Psoas muscle (tissue), 8 donors: ENCODE data around the gene CYTH4. TPM values are rescaled to one million over a fixed set of nuclear protein-coding genes. Genes with fewer than 3 reads are reported as not detected.
A peak's percentile ranks its signal among the peaks of the same experiment; 100 is the strongest.

ENCODE experiments used
- ATAC-seq, 4 donors: fragments of 200-7000 bp; cut with Tn5 transposase; one replicate each; pipeline ENCODE4 v1.9.1; 2020; ENCODE audit warnings: moderate library complexity in 3 of 4, mild to moderate bottlenecking in 2 of 4
- DNase-seq, 2 donors: peaks; one replicate each; pipeline ENCODE4 v3.0.0-alpha.2; 2020
- H3K27ac ChIP-seq: fragments of 200-600 bp; one replicate; pipeline ENCODE4 v1.8.0; 2022
- H3K27me3 ChIP-seq, 3 donors: fragments of 200-600 bp in 1 of 3; one replicate each; pipeline versions ENCODE4 v1.6.1 to v1.8.0; 2013 to 2022; ENCODE audit warnings: low read length in 2 of 3, mild to moderate bottlenecking in 2 of 3, moderate library complexity in 1 of 3; ENCODE audit not compliant: insufficient read depth in 3 of 3
- H3K36me3 ChIP-seq, 2 donors: fragments of 200-600 bp in 1 of 2; one replicate each; pipeline versions ENCODE4 v1.6.1 to v1.8.0; 2013 to 2022; ENCODE audit warnings: low read depth in 1 of 2, mild to moderate bottlenecking in 1 of 2, moderate library complexity in 1 of 2; ENCODE audit not compliant: insufficient read depth in 1 of 2
- H3K4me1 ChIP-seq: fragments of 200-600 bp; one replicate; pipeline ENCODE4 v1.8.0; 2022
- H3K4me3 ChIP-seq: fragments of 200-600 bp; one replicate; pipeline ENCODE4 v1.8.0; 2022; ENCODE audit warnings: mild to moderate bottlenecking
- H3K9me3 ChIP-seq: fragments of 200-600 bp; one replicate; pipeline ENCODE4 v1.8.0; 2022
- whole genome bisulfite sequencing, 3 donors: extraction: QIAGEN DNeasy Blood & Tissue Kit; methylation state at CpG; one replicate each; pipeline versions ENCODE4 v1.1.6 to v1.1.7; 2013; 5-methylcytosine and 5-hydroxymethylcytosine counted together
- intact Hi-C, 2 donors: fragments of 100-400 bp; cut with DNase I; formaldehyde crosslinking; loops; one replicate each; pipeline versions ENCODE4 v1.11.0 to v1.14.2; 2022
- polyA plus RNA-seq, 3 donors: library from polyadenylated mRNA; stranded (reverse); fragments of 200-250 nt; gene quantifications; one replicate each; pipeline ENCODE4 v1.2.3, GENCODE V29; 2013
- total RNA-seq, 4 donors: library from RNA; stranded (reverse); fragmentation: NEBNext Ultra II Directional in 2 of 4; extraction: Animal tissue kit (Norgen Biotek cat#: 25700) in 2 of 4; gene quantifications; one replicate each; pipeline versions ENCODE4 v1.2.1 to v1.2.4, GENCODE V29; 2021 to 2023
- TF ChIP-seq, protein P1 (sequence below): fragments of 200-600 bp; IDR thresholded peaks from one replicate; pipeline ENCODE4 v1.8.0; 2022; ENCODE audit warnings: antibody characterized with exemption
- donor health status: healthy with polysubstance abuse.
- donor health status: DM: no; HTN: no; CAD: no; lungs with moderate emphysema.
- donor health status: Bipolar disorder and iron deficiency.
- donor health status: healthy.
- donor health status: DM: yes; HTN: yes; CAD: no.
- donor health status: DM: no; HTN: no; CAD: no.
- donor health status: DM: no; HTN: no; CAD: no.
- donor health status: DM: yes; HTN: yes; CAD: no.

CYTH4 gene
- total and polyA plus RNA-seq, 7 donors = 0.63 to 8.5 (median 3.0) TPM

DNA sequence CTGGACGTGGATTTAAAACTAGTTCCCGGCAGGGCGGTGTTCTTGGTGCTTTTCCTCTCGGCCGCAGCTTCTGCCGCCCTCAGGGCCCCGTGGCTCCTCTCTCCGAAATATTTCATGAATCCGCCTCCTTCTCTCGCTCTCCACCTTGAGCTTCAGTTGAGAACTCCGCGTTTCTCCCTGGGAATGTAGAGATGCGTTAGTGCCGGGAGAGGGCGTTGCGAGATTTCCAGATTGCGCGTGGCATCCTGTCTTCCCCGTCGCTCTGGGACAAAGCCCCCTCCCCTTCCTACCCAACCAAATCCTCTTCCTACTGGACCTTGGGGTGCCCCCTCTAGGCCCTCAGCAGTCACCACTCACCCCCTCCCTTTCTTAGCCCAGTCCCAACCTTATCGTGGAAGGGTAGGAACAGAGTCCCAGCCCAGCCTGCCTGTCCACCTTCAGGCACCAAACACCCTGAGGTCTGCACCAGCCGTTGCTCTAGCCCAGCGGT is 22.7 kb upstream of the CYTH4 start:
- no peak for DNase-seq
- H3K4me3 ChIP-seq = no peak overlapping the region
- ATAC-seq = no peak
- H3K27me3 ChIP-seq = peaks cover 7 to 75% (median 8%) of the 10 kb centered on the region in 3 donors
- no peaks in the 10 kb centered on the region for H3K36me3 ChIP-seq
- H3K9me3 ChIP-seq = no peaks in the 10 kb centered on the region
- intact Hi-C loops = no loop called here
- WGBS, 3 donors = 5 to 7% (median 6%) methylated on average over 23 of the region's 23 CpGs
- H3K4me1 ChIP-seq = no peaks in the 10 kb centered on the region
- TF ChIP-seq, protein P1, sequence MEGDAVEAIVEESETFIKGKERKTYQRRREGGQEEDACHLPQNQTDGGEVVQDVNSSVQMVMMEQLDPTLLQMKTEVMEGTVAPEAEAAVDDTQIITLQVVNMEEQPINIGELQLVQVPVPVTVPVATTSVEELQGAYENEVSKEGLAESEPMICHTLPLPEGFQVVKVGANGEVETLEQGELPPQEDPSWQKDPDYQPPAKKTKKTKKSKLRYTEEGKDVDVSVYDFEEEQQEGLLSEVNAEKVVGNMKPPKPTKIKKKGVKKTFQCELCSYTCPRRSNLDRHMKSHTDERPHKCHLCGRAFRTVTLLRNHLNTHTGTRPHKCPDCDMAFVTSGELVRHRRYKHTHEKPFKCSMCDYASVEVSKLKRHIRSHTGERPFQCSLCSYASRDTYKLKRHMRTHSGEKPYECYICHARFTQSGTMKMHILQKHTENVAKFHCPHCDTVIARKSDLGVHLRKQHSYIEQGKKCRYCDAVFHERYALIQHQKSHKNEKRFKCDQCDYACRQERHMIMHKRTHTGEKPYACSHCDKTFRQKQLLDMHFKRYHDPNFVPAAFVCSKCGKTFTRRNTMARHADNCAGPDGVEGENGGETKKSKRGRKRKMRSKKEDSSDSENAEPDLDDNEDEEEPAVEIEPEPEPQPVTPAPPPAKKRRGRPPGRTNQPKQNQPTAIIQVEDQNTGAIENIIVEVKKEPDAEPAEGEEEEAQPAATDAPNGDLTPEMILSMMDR = no peak
- H3K27ac ChIP-seq = no peak overlapping the region

DNA sequence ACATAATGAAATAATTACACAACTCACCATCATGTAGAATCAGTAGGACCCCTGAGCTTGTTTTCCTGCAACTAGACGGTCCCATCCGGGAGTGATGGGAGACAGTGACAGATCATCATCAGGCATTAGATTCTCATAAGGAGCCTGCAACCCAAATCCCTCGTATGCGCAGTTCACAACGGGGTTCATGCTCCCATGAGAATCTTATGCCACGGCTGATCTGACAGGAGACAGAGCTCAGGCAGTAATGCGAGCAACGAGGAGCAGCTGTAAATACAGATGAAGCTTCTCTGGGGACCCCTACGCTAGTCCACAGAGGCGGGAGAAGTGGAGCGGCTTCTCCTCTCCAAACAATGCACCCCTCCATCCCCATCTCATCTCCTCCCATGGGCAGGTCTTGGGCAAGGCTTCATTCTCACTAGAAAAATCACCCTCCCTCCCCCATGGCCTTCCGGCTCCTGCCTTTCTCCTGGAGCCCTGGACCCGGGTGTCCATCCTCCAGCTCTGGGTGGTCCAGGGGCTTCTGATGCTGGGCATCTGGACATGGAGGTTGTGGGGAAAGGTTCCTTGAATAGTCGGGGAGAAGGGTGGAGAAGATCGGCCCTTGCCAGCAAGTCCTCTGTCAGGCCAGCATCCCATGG is 22.0 kb upstream of the CYTH4 start:
- Histone ChIP-seq H3K9me3 (no peaks in the 10 kb centered on the region), H3K27ac (no peak overlapping the region), H3K4me3 (no peak overlapping the region), H3K27me3 (peaks cover 7 to 73% (median 8%) of the 10 kb centered on the region in 3 donors), H3K36me3 (no peaks in the 10 kb centered on the region), H3K4me1 (no peaks in the 10 kb centered on the region)
- ATAC-seq (no peak), DNase-seq (no peak)
- intact Hi-C loops = no loop called here
- 36 to 41% (median 37%) methylated on average over 15 of the region's 15 CpGs for WGBS, 3 donors
- TF ChIP-seq, protein P1 = no peak

DNA sequence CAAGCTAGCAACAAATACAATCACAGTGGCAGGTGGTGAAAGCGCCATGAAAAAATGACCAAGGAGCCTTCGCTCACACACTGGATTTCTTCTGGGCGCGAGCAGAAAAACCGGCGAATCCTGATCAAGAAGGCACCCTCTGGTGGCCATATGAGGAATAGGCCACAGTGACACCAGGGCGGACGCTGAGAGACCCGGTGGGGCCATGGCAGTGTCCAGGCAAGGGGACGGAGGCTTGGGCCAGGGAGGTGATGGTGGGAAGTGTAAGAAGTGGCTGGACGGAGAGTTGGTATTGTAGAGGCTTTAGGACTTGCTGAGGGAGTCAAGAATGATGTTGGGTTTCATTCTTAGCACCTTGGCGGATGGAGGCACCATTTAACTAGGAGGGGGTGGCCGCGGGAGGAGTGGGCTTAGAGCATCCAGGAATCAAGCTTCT is 21.4 kb upstream of the CYTH4 start:
- H3K27ac ChIP-seq = no peak overlapping the region
- H3K4me3 ChIP-seq = no peak overlapping the region
- peak in 1 of 2 donors; percentile 59 for DNase-seq
- H3K36me3 ChIP-seq = no peaks in the 10 kb centered on the region
- intact Hi-C loops = no loop called here
- ATAC-seq = peak in 1 of 4 donors; percentile 51
- TF ChIP-seq, protein P1 = peak; percentile 75
- no peaks in the 10 kb centered on the region for H3K4me1 ChIP-seq
- H3K9me3 ChIP-seq = no peaks in the 10 kb centered on the region
- H3K27me3 ChIP-seq = peaks cover 7 to 68% (median 8%) of the 10 kb centered on the region in 3 donors
- WGBS, 3 donors = 22 to 27% (median 23%) methylated on average over 14 of the region's 14 CpGs

DNA sequence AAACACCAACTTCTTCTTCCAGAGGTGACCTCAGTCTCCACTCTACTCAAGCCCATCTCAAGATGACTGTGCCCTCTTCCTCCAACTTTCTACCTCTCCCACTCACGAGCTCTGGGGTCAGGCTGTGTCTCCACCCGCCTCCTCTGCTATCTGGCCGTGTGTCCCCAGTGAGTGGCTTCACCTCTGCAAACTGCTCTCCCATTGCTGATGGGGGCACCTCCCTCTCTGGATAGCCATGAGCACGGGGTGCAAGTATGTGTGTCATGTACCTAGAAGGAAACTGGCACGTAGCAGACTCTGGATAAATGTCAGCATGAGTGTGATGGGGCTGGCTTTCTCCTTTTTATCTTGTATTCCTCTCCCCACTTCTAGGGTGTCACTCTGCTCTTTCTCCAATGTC is 20.0 kb upstream of the CYTH4 start:
- DNase-seq (no peak), ATAC-seq (no peak)
- no peak overlapping the region for H3K4me3 ChIP-seq
- 62 to 67% (median 64%) methylated on average over 5 of the region's 5 CpGs for WGBS, 3 donors
- TF ChIP-seq, protein P1 = no peak
- H3K4me1 ChIP-seq = no peaks in the 10 kb centered on the region
- H3K36me3 ChIP-seq = no peaks in the 10 kb centered on the region
- no peak overlapping the region for H3K27ac ChIP-seq
- peaks cover under 1 to 67% (median 11%) of the 10 kb centered on the region in 3 donors for H3K27me3 ChIP-seq
- intact Hi-C loops = no loop called here
- H3K9me3 ChIP-seq = no peaks in the 10 kb centered on the region
